Astrocyte of the spinal cord (primary cell): ENCODE data around the gene ZNF280D.

ENCODE experiments used
- DNase-seq: peaks from one replicate; pipeline ENCODE4 v3.0.0; 2011; ENCODE audit warnings: low read depth, low spot score
- H3K4me3 ChIP-seq: 2 replicates; pipeline ENCODE4 v1.5.1; 2011; ENCODE audit warnings: low read depth, mild to moderate bottlenecking, low read length, moderate library complexity
- in situ Hi-C: cut with HindIII; loops from 2 replicates; pipeline ENCODE4 v1.10.0; 2017; ENCODE audit warnings: low sequenced_read_pairs
- TF ChIP-seq, protein P1 (sequence below): IDR thresholded peaks from 2 replicates; pipeline ENCODE4 v1.5.1; 2012; ENCODE audit warnings: low read depth, mild to moderate bottlenecking, low read length, inconsistent platforms

The ZNF280D gene

DNA sequence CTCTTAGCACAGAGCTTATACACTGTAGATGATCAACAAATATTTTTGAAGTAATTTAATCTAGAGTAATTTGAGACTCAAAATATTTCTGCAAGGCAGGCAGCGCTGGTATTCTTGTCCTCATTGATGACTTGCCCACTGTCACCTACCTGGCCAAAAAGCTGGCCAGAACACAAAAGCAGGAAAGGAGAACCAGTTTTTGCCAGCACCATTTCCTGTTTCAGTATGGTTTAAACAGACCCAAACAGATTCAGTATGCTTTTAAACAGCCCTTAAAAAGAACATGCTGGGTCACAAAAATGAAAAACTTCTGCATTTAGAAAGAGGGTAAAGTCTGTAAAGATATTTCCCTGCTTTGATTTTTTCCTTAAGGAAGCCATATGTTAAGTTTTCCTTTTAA lies 42.3 kb upstream of the ZNF280D start:
- no peak overlapping the region for H3K4me3 ChIP-seq
- no peak for DNase-seq
- TF ChIP-seq, protein P1, sequence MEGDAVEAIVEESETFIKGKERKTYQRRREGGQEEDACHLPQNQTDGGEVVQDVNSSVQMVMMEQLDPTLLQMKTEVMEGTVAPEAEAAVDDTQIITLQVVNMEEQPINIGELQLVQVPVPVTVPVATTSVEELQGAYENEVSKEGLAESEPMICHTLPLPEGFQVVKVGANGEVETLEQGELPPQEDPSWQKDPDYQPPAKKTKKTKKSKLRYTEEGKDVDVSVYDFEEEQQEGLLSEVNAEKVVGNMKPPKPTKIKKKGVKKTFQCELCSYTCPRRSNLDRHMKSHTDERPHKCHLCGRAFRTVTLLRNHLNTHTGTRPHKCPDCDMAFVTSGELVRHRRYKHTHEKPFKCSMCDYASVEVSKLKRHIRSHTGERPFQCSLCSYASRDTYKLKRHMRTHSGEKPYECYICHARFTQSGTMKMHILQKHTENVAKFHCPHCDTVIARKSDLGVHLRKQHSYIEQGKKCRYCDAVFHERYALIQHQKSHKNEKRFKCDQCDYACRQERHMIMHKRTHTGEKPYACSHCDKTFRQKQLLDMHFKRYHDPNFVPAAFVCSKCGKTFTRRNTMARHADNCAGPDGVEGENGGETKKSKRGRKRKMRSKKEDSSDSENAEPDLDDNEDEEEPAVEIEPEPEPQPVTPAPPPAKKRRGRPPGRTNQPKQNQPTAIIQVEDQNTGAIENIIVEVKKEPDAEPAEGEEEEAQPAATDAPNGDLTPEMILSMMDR, result no peak
- in situ Hi-C loops, result no loop called here

DNA sequence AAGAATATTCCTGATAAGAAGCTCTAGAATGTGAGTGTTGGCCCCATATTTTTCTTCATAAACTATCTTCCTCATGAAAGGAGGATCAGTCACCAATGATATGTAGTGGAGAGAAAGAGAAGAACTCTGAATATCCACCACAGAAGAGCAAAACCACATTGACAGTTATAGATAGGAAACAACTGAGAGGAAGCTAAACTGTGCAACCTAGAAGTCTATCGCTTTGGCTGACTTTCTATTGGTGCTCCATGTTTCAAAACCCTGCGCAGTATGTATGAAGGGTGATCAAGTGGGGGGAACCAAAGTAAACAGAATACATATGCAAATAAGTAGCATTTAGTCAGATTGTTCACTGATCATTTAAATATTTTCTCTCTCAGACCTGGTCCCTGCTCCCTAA lies 41.0 kb upstream of the ZNF280D start:
- TF ChIP-seq, protein P1, result no peak
- in situ Hi-C loops, result no loop called here
- no peak for DNase-seq
- H3K4me3 ChIP-seq, result no peak overlapping the region

DNA sequence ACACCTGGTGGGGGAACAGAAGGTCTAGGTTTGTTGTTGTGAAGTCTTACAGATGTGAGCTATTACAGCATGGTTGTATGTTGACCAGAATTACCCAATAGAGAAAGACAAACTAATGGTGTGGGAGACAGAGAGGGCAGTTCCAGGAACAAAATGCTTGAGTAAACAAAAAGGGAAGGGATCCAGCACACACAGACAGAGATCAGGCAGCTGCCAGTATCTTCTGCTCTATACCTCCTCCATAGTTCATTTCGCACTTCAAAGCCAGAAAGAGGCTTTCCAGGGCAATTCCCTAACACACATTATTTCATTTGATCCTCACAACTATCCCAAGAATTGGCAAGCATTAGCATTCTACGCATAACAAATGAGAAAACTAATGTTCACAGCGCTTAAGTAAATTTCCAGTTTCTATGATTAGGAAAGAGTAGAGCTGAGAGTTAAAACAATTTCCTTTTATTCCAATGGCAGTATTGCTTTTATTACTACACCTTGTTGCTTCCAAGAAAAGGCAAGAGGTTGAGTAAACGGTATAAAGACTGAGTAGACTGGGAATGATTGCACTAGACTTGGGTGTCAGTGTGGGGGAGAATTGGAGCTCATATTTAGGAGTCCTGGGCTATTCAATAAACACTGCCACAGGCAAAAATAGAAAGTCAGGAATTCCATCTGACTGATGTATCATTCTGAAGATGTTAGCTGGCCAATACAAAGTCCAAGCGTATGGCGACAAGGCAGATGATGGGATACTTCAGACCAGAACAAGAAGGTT lies 39.7 kb upstream of the ZNF280D start:
- TF ChIP-seq, protein P1, result no peak
- in situ Hi-C loops, result no loop called here
- DNase-seq, result no peak
- H3K4me3 ChIP-seq, result no peak overlapping the region

DNA sequence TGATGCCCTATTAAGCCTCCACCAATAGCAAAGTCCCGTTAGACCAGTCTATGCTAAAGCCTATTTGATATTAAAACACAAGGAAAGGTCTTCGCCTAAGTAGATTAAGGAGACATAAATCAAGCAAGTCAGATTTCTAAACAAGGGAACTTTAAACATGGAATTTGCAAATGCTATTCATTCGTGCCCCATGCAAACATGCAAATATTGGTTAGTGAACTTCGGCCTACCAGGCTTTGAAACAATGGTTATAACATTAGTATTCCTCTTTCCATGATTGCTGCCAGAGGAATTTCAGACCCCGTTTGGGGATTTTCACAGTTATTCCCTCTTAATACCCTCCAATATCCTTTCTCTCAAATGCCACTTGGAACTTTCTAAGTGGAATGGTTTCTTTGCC lies 36.9 kb upstream of the ZNF280D start:
- TF ChIP-seq, protein P1, result no peak
- DNase-seq, result no peak
- in situ Hi-C loops, result no loop called here

DNA sequence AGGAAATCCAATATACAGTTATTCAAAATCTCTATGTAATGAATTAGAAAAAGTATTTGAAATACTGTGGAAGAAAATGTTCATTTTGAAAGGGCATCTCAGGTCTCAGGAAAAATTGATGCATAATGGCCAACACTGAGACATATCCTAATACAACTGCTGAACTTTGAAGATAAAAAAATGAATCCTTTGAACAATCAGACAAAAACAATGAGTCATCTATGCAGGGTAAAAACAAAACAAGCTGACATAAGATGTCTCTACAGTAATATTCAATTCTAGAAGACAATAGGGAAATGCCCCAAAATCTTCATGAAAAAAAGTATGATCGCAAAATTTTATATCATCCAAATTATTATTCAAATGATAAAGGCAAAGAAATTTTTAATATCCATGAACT lies 34.0 kb upstream of the ZNF280D start:
- TF ChIP-seq, protein P1, result no peak
- no peak overlapping the region for H3K4me3 ChIP-seq
- DNase-seq, result no peak
- in situ Hi-C loops, result no loop called here

More for the DNA sequence above, 36.9 kb upstream of the ZNF280D start:
- no peak overlapping the region for H3K4me3 ChIP-seq

DNA sequence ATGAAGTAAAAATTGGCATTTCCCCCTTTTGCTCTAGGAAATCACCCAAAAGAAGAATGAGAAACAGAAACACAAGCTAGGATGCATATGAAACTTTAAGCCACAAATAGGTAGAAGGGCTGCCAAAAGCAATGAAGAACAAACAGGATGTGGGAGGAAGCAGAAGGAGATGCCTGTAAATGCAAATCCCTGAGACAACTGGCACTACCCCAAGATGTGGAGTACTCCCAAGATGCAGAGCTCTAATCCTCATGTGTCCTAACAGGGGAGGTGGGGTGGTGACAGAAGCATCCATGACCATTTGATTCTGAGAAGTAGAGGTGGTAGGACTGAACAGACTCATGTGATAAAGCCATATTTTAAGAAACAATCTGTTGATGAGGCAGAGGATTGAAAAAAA lies 31.9 kb upstream of the ZNF280D start:
- DNase-seq, result peak; percentile 84
- H3K4me3 ChIP-seq, result no peak overlapping the region
- TF ChIP-seq, protein P1, result no peak
- in situ Hi-C loops, result no loop called here
